HuH-7.5 (cell line): ENCODE measurements around the gene EXD1.

ENCODE experiments used
- DNase-seq: peaks from one replicate; pipeline ENCODE4 v3.0.0; 2011; ENCODE audit warnings: low spot score

EXD1 gene

DNA sequence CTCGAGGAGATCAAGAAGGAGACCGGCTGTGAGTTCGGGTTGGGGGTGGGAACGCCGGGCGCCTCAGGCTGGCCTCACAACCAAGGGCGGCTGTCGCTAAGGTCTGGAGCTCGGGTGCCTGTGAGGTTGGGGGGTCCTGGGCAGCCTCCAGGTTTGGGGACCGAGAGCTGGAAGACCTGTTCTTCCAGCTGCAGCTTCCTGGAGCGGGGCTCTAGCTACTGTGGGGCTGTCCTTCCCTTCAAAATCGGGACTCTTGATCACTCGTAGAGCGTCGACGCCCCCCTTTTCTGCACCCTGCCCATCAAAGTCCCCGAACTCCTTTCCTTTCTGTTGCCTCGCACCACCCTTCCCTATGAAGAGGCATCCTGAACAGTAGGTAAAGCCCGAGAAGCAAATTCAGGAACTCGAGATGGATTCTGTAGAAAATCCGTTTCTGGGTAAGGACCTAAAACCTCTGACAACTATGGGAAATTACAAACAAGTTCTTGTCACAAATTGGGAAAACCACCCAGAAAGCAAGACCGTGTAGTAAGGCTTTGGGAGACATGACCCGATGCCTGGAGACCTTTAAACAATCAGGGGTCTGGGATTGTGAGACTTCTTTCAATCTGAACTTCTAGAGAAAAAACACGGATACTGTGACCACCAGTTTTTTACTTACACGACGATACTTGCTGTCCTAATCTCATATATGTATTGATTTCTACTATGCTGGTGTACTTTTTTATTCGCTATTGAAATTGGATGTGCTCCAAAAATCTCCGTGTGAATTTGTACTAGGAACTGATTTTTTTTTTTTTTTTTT is 1.1 kb upstream of the EXD1 start:
- DNase-seq: no peak

- DNase-seq: no peak
Observed at GRCh38 chr15:41230345-41230649, 260 bp downstream of the EXD1 start.

DNA sequence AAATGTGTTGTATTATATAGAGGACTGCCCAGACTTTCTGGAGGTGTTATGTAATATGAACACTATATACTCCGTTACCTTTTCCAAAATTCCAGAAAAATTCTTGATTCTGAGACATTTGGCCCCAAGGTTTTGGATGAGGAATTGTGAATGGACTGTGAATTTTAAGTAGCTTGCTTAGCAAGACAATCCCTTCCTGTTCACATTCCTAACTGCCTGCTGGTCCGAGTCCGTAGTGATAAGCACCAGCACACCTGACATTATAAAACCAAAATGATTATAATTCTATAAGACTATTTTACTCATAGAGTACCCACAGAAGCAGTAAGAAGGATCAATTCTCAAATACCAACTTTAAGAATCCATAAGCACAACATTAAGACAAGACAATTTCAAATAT is 11.2 kb downstream of the EXD1 start:
- DNase-seq: no peak

- DNase-seq: no peak
Observed at GRCh38 chr15:41218851-41219250, 11.7 kb downstream of the EXD1 start.

GRCh38 chr15:41215708-41216107 is 14.8 kb downstream of the EXD1 start:
- no peak for DNase-seq

GRCh38 chr15:41207687-41208448 is 22.7 kb downstream of the EXD1 start:
- no peak for DNase-seq

DNA sequence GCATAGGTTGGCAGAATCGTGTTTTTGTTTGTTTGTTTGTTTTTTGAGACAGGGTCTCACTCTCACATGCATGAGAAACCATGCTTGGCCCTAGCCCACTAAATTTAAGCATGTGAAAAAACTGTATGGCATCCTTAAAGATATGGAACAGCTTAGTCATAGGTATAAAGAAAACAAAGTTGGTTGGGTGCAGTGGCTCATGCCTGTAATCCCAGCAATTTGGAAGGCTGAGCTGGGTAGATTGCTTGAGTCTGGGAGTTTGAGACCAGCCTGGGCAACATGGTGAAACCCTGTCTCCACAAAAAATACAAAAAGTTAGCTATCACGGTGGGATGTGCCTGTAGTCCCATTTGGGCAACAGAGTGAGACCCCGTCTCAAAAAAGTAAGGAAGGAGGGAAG is 25.2 kb downstream of the EXD1 start:
- no peak for DNase-seq

DNA sequence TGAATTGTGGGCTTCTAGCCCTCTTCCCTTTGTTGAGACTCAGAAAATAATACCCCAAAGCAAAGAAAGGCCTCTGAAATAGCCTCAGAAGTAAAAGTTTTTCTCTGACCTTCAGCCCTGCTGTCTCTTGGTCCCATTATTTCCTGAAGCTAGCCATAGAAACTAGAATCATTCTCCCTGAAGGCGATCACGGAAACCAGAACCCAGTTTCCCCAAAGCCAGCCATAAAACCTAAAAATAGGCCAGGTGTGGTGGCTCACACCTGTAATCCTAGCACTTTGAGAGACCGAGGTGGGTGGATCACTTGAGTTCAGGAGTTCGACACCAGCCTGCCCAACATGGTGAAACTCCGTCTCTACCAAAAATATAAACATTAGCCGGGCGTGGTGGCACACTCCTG is 27.2 kb downstream of the EXD1 start:
- DNase-seq: no peak

DNA sequence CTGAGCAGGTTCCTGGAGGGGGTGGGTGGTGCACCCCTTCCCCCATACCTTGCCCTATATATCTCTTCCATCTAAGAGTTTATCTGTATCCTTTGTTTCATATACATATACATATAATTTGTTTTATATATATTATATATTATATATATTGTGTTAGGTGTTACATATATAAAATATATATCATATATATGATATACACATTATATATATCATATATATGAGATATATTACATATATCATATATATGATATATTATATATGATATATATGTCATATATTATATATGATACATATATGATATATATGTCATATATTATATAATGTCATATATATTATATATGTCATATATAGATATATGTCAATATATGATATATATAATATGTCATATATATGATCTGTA is 31.1 kb downstream of the EXD1 start:
- no peak for DNase-seq

- no peak for DNase-seq
Observed at GRCh38 chr15:41194444-41194843, 36.1 kb downstream of the EXD1 start.

DNA sequence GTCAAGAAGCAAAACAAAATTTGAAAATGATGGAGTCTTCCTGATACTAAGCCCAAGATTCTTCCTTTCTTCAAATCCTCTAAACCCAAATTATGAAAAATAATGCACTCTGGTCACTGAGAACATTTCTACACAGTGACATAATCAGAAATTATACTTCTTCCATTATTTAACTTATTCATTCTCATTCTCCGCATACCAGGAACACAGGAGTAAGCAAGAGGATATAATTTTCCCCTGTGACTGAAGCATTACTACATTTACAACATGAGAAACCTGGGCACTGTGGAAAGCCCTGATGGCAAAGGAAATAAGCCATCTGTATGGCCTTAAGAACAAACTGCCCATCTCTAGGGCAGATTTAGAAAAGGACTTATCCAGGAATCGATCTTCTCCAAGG is 47.0 kb downstream of the EXD1 start:
- no peak for DNase-seq

- DNase-seq: no peak
Observed at GRCh38 chr15:41182266-41182665, 48.3 kb downstream of the EXD1 start.

- no peak for DNase-seq
Observed at GRCh38 chr15:41180206-41180789, 50.3 kb downstream of the EXD1 start.

GRCh38 chr15:41169781-41170180 is 60.8 kb downstream of the EXD1 start:
- DNase-seq: no peak

GRCh38 chr15:41169086-41169485 is 61.5 kb downstream of the EXD1 start:
- no peak for DNase-seq

DNA sequence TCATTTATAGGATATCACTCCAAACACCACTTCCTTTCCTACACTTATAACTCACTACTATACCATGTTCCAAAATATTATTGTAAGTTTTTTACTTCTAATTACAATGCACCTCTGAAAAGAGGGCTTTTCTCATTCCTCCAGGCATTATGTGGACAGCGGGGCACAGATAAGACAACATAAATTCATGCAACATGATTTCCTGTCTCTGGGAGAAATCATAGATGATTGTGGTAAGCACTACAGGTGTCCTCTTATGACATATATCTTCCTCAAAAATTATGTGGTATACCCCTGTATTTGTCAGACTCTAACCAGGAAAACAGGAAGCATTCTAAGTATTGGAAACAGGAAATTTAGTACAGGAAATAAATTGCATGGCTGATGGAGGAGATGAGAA is 68.8 kb downstream of the EXD1 start:
- DNase-seq: no peak

GRCh38 chr15:41161336-41161735 is 69.2 kb downstream of the EXD1 start:
- no peak for DNase-seq

DNA sequence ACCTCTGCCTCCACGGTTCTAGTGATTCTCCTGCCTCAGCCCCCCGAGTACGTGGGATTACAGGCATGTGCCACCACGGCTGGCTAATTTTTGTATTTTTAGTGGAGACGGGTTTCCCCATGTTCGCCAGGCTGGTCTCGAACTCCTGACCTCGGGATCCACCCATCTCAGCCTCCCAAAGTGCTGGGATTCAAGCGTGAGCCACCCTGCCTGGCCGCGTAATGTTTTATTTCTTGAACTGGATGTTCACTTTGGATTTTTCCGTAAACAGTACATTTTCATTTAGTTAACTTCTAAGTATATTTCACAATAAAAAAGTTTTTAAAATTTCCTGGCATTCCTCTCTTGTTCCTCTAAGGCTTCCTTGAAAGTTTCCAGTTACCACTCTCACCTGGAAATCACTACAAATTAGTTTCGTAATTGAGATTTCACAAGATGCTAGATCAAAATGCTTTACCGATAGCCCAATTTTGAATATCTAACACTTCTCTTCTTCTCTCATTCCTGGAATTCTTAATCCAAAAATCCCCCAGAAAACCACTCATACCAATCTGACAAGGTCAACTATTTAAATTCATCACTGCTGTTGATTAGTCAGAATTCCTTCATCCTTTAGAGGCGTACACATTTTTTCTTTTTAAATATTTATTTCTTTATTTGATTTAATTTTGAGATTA is 69.8 kb downstream of the EXD1 start:
- no peak for DNase-seq

GRCh38 chr15:41154412-41154811 is 76.1 kb downstream of the EXD1 start:
- no peak for DNase-seq

DNA sequence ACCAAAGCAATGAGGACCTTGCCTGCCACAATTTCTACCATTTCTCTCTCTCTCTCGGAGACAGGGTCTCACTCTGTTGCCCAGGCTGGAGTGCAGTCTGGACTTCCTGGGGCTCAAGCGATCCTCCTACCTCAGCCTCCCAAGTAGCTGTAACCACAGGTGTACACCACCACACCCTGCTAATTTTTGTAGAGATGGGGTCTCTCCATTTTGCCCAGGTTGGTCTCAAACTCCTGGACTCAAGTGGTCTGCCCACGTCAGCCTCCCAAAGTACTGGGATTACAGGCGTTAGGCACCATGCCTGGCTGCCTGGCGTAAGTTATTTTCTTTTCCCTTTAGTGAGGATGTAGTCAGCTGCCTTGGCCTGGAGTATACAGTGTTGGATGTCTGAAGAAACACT is 76.8 kb downstream of the EXD1 start:
- DNase-seq: no peak

DNA sequence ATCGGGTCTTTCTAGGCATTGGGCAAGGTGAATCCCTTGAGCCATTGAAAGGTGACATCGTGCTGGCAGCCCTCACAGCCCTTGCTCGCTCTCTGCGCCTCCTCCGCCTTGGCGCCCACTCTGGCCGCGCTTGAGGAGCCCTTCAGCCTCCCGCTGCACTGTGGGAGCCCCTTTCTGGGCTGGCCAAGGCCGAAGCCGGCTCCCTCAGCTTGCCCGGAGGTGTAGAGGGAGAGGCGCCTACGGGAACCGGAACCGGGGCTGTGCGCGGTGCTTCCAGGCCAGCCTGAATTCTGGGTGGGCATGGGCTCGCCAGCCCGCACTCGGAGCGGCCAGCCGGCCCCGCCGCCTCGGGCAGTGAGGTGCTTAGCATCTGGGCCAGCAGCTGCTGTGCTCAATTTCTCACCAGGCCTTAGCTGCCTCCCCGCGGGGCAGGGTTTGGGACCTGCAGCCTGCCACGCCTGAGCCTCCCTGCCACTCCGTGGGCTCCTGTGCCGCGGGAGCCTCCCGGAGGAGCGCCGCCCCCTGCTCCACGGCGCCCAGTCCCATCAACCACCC is 79.0 kb downstream of the EXD1 start:
- no peak for DNase-seq

DNA sequence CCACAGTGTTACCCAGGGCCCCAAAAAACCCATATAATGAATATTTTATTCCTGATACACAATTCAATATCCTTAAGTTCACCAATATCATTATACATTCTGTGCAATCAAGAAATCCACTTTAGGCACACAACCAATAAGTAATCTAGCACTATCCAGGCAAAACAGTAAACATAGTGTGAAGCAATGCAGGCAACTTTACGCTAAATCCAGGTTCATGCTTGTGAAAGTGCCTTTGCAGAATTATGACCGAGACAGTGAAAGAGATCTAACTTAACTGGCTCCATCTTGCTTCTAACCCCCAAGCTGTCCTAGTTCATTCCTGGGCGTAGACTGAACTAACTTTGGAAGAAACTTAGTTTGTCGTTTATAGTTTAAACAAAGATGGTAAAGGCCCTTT is 80.3 kb downstream of the EXD1 start:
- DNase-seq: no peak

- no peak for DNase-seq
Observed at GRCh38 chr15:41148065-41148464, 82.5 kb downstream of the EXD1 start.
